A549 (cell line): ENCODE measurements around the gene METTL16. TPM values are rescaled to one million over a fixed set of nuclear protein-coding genes. Genes with fewer than 3 reads are reported as not detected.

Experiments used
- ATAC-seq, 2 experiments: fragments of 200-7000 bp in 1 of 2; fragments of >200 bp in 1 of 2; cut with Nextera tagmentation in 1 of 2; cut with Tn5 transposase in 1 of 2; 3 replicates each; pipeline versions ENCODE4 v1.8.0 to v1.9.1; 2018 to 2020; ENCODE audit warnings: mild to moderate bottlenecking in 1 of 2, moderate library complexity in 1 of 2
- CTCF ChIA-PET: fragments of 300-600 bp; sonication (Branson Sonifier 250); formaldehyde crosslinking; extraction: SDS; loops from one replicate; lab custom pipeline; 2021; ENCODE audit warnings: antibody characterized with exemption, inconsistent platforms; lab: Yijun Ruan, JAX
- POLR2A ChIA-PET: fragments of 350-600 bp; formaldehyde crosslinking; extraction: SDS; loops from one replicate; lab custom pipeline; 2021; ENCODE audit warnings: antibody characterized with exemption, inconsistent platforms; lab: Yijun Ruan, JAX
- DNase-seq, 2 experiments: peaks; one replicate each; pipeline versions ENCODE4 v3.0.0 to v3.0.0-alpha.2; 2011 to 2016; ENCODE audit warnings: low read depth in 1 of 2, low spot score in 1 of 2
- FAIRE-seq: peaks from 2 replicates; lab custom pipeline; 2011; peaks lifted over from hg19 to GRCh38; lab: Jason Lieb, UNC
- H3K27ac ChIP-seq, 2 experiments: fragments of >200 bp; sonication (Bioruptor Twin); formaldehyde crosslinking; 3 replicates each; pipeline ENCODE4 v1.5.1; 2016 to 2017
- H3K4me1 ChIP-seq: fragments of >200 bp; sonication (Bioruptor Twin); formaldehyde crosslinking; 3 replicates; pipeline ENCODE4 v1.6.1; 2016
- H3K4me2 ChIP-seq: fragments of >200 bp; sonication (Bioruptor Twin); formaldehyde crosslinking; 3 replicates; pipeline ENCODE4 v1.6.1; 2016
- H3K4me3 ChIP-seq: fragments of >200 bp; sonication (Bioruptor Twin); formaldehyde crosslinking; 3 replicates; pipeline ENCODE4 v1.5.1; 2016
- H3K9me3 ChIP-seq: fragments of >200 bp; sonication (Bioruptor Twin); formaldehyde crosslinking; 3 replicates; pipeline ENCODE4 v1.6.1; 2016
- BHLHE40 ChIP-seq: IDR thresholded peaks from 2 replicates; pipeline ENCODE4 v1.6.1; 2012; ENCODE audit warnings: low read depth, low read length, inconsistent platforms
- CBX8 ChIP-seq: fragments of 200-600 bp; sonication (generic); IDR thresholded peaks from 2 replicates; pipeline ENCODE4 v1.6.1; 2016
- CEBPB ChIP-seq, 2 experiments: fragments of >200 bp in 1 of 2; sonication (Bioruptor Twin) in 1 of 2; formaldehyde crosslinking in 1 of 2; IDR thresholded peaks; 2 replicates each; pipeline ENCODE4 v1.6.1; 2012 to 2016
- CHD2 ChIP-seq: fragments of 150-350 bp; IDR thresholded peaks from 2 replicates; pipeline ENCODE4 v1.6.1; 2014; ENCODE audit warnings: low read length; ENCODE audit not compliant: partially characterized antibody
- CHD4 ChIP-seq: fragments of 200-600 bp; sonication (generic); IDR thresholded peaks from 2 replicates; pipeline ENCODE4 v1.6.1; 2016; ENCODE audit warnings: antibody characterized with exemption, mild to moderate bottlenecking, borderline replicate concordance
- E2F6 ChIP-seq: IDR thresholded peaks from 2 replicates; pipeline ENCODE4 v1.6.1; 2012; ENCODE audit warnings: low read depth, borderline replicate concordance
- EHF ChIP-seq: fragments of 250-450 bp; sonication (Bioruptor Pico); IDR thresholded peaks from 2 replicates; pipeline ENCODE4 v1.5.0; 2020; ENCODE audit warnings: mild to moderate bottlenecking
- FOSL2 ChIP-seq, 2 experiments: fragments of 450-650 bp in 1 of 2; fragments of >200 bp in 1 of 2; sonication (Bioruptor Twin) in 1 of 2; formaldehyde crosslinking; IDR thresholded peaks; 2 replicates each; pipeline versions ENCODE4 v1.5.0 to v1.6.1; 2016 to 2020; ENCODE audit warnings: mild to moderate bottlenecking in 1 of 2, moderate library complexity in 1 of 2
- FOXS1 ChIP-seq: fragments of 250-450 bp; sonication (Bioruptor Pico); IDR thresholded peaks from 2 replicates; pipeline ENCODE4 v1.5.0; 2020; ENCODE audit warnings: mild to moderate bottlenecking, moderate library complexity
- HOXB13 ChIP-seq: fragments of 250-450 bp; sonication (Bioruptor Pico); IDR thresholded peaks from 2 replicates; pipeline ENCODE4 v1.5.0; 2020; ENCODE audit warnings: low read depth, mild to moderate bottlenecking, moderate library complexity
- HOXB5 ChIP-seq: fragments of 250-450 bp; sonication (Bioruptor Pico); IDR thresholded peaks from 2 replicates; pipeline ENCODE4 v1.5.0; 2020; ENCODE audit warnings: mild to moderate bottlenecking, moderate library complexity
- JUNB ChIP-seq: fragments of >200 bp; sonication (Bioruptor Twin); formaldehyde crosslinking; IDR thresholded peaks from 2 replicates; pipeline ENCODE4 v1.6.1; 2016
- KDM1A ChIP-seq: fragments of 200-600 bp; sonication (generic); IDR thresholded peaks from 2 replicates; pipeline ENCODE4 v1.6.1; 2016; ENCODE audit warnings: low read depth, mild to moderate bottlenecking
- MAFK ChIP-seq: fragments of 450-650 bp; IDR thresholded peaks from 2 replicates; pipeline ENCODE4 v1.6.1; 2014; ENCODE audit not compliant: partially characterized antibody
- MAZ ChIP-seq: fragments of 150-350 bp; IDR thresholded peaks from 2 replicates; pipeline ENCODE4 v1.6.1; 2014; ENCODE audit warnings: antibody characterized with exemption, low read depth, low read length, borderline replicate concordance
- MYC ChIP-seq: IDR thresholded peaks from 2 replicates; pipeline ENCODE4 v1.6.1; 2012; ENCODE audit warnings: mild to moderate bottlenecking, inconsistent platforms, low read length, improper control_type of control experiment, borderline replicate concordance
- NFE2L2 ChIP-seq: fragments of 150-350 bp; conservative IDR thresholded peaks from 2 replicates; pipeline ENCODE4 v1.6.1; 2014; ENCODE audit warnings: low read length
- NR3C1 ChIP-seq: fragments of >200 bp; sonication (Bioruptor Twin); formaldehyde crosslinking; IDR thresholded peaks from 3 replicates; pipeline ENCODE4 v1.6.1; 2017
- PBX3 ChIP-seq: IDR thresholded peaks from 2 replicates; pipeline ENCODE4 v1.6.1; 2012
- PHF8 ChIP-seq: fragments of 200-600 bp; sonication (generic); IDR thresholded peaks from 2 replicates; pipeline ENCODE4 v1.6.1; 2016; ENCODE audit warnings: low read depth, mild to moderate bottlenecking, antibody characterized with exemption, moderate library complexity, borderline replicate concordance
- RCOR1 ChIP-seq: fragments of 150-350 bp; IDR thresholded peaks from 2 replicates; pipeline ENCODE4 v1.6.1; 2014; ENCODE audit warnings: antibody characterized with exemption, low read length, low read depth
- REST ChIP-seq: fragments of 200-600 bp; sonication (generic); IDR thresholded peaks from 2 replicates; pipeline ENCODE4 v1.6.1; 2016; ENCODE audit warnings: antibody characterized with exemption, mild to moderate bottlenecking, moderate library complexity
- RFX5 ChIP-seq: fragments of 450-650 bp; IDR thresholded peaks from 2 replicates; pipeline ENCODE4 v1.7.1; 2014; ENCODE audit warnings: antibody characterized with exemption, mild to moderate bottlenecking, moderate library complexity
- RNF2 ChIP-seq: fragments of 200-600 bp; sonication (generic); IDR thresholded peaks from 2 replicates; pipeline ENCODE4 v1.6.1; 2016; ENCODE audit warnings: low read depth, mild to moderate bottlenecking, antibody characterized with exemption, moderate library complexity, borderline replicate concordance
- TP53 ChIP-seq: fragments of 250-450 bp; sonication (Bioruptor Pico); IDR thresholded peaks from 2 replicates; pipeline ENCODE4 v1.5.0; 2021; ENCODE audit warnings: mild to moderate bottlenecking, moderate library complexity
- ZNF302 ChIP-seq: fragments of 250-450 bp; sonication (Bioruptor Pico); IDR thresholded peaks from 2 replicates; pipeline ENCODE4 v1.9.0; 2021; ENCODE audit warnings: inconsistent platforms, mild to moderate bottlenecking, moderate library complexity
- ZSCAN20 ChIP-seq: fragments of 250-450 bp; sonication (Bioruptor Pico); IDR thresholded peaks from 2 replicates; pipeline ENCODE4 v1.8.0; 2022; ENCODE audit warnings: mild to moderate bottlenecking, moderate library complexity
- WGBS: methylation state at CpG from one replicate; pipeline ENCODE4 v1.1.6; 2017; ENCODE audit errors: missing lambda C conversion rate; 5-methylcytosine and 5-hydroxymethylcytosine counted together
- polyA plus RNA-seq, 4 experiments: library from polyadenylated mRNA; depleted of rRNA in 3 of 4; stranded (reverse); fragments of >200 nt; fragmentation: RNase III in 1 of 4; extraction: RNeasy Plus Mini Kit Qiagen cat#74134 plus additional on column Dnase treatment in 1 of 4; gene quantifications; 2 replicates in 3 of 4; 3 replicates in 1 of 4; pipeline ENCODE4 v1.2.3, GENCODE V29; 2011 to 2017

The METTL16 gene
- polyA plus RNA-seq, 2 of the 4 experiments (the other 2 are of a cell fraction): 26.5 to 58.0 TPM

GRCh38 chr17:2373179-2373578, 138.5 kb downstream of the METTL16 start:
- ChIA-PET POLR2A (no interaction called here), CTCF (interaction anchor here (0.7 to 24.9 kb wide), 6 partner anchors 9 to 439 kb away, joined by 6 to 1099 read pairs (median 132); partner anchors contain the start of gene MNT)
- FAIRE-seq (no peak), ATAC-seq (no peak)
- no peaks in the 10 kb centered on the region for H3K9me3 ChIP-seq
- no peak overlapping the region for H3K27ac ChIP-seq
- no peak overlapping the region for H3K4me2 ChIP-seq
- no peak for TF ChIP-seq NFE2L2
- no peak for TF ChIP-seq ZNF302 (CRISPR knock-in tag)
- no peak for TF ChIP-seq TP53 (CRISPR knock-in tag)
- TF ChIP-seq RFX5: no peak
- TF ChIP-seq PHF8: no peak
- TF ChIP-seq, all 56 proteins: peak for 0
- 95% methylated on average over 8 of the region's 18 CpGs for WGBS
- DNase-seq: no peak
- Histone ChIP-seq H3K4me1 (no peaks in the 10 kb centered on the region), H3K4me3 (no peak overlapping the region)

GRCh38 chr17:2372681-2373080, 139.0 kb downstream of the METTL16 start:
- FAIRE-seq (no peak), ATAC-seq (no peak), DNase-seq (no peak)
- CTCF ChIA-PET: interaction anchor here (1.8 to 24.9 kb wide), 5 partner anchors 8 to 38 kb away, joined by 6 to 1099 read pairs (median 216); partner anchors contain the start of gene MNT
- Histone ChIP-seq H3K4me1 (no peaks in the 10 kb centered on the region), H3K9me3 (no peaks in the 10 kb centered on the region), H3K4me2 (no peak overlapping the region), H3K27ac (no peak overlapping the region), H3K4me3 (no peak overlapping the region)
- WGBS: 95% methylated on average over 16 of the region's 16 CpGs
- POLR2A ChIA-PET: no interaction called here
- TF ChIP-seq HOXB5 (CRISPR knock-in tag): no peak
- no peak for TF ChIP-seq E2F6
- no peak for TF ChIP-seq PBX3
- TF ChIP-seq FOXS1: no peak
- TF ChIP-seq EHF (CRISPR knock-in tag): no peak
- no peak for TF ChIP-seq BHLHE40
- TF ChIP-seq HOXB13 (CRISPR knock-in tag): no peak
- no peak for TF ChIP-seq KDM1A
- no peak for TF ChIP-seq ZSCAN20
- TF ChIP-seq RCOR1: no peak
- no peak for TF ChIP-seq NR3C1
- TF ChIP-seq CHD2: no peak
- TF ChIP-seq CEBPB (IDR thresholded peaks at IDR 0.05): no peak
- TF ChIP-seq FOSL2 (IDR thresholded peaks at IDR 0.05): no peak
- no peak for TF ChIP-seq FOSL2 (CRISPR knock-in tag; IDR thresholded peaks at IDR 0.05)
- TF ChIP-seq TP53 (CRISPR knock-in tag): no peak
- no peak for TF ChIP-seq CBX8
- TF ChIP-seq RNF2: no peak
- TF ChIP-seq MAFK: no peak
- no peak for TF ChIP-seq CHD4
- no peak for TF ChIP-seq JUNB

- ChIA-PET POLR2A (no interaction called here), CTCF (interaction anchor here (1.8 to 24.9 kb wide), 5 partner anchors 8 to 39 kb away, joined by 6 to 1099 read pairs (median 216); partner anchors contain the start of gene MNT)
- no peak for ATAC-seq
Measured at GRCh38 chr17:2372180-2372579, 139.5 kb downstream of the METTL16 start.

More at GRCh38 chr17:2372180-2372579, 139.5 kb downstream of the METTL16 start:
- Histone ChIP-seq H3K27ac (no peak overlapping the region), H3K4me3 (no peak overlapping the region), H3K9me3 (no peaks in the 10 kb centered on the region), H3K4me2 (no peak overlapping the region), H3K4me1 (no peaks in the 10 kb centered on the region)
- FAIRE-seq: no peak
- DNase-seq: no peak
- TF ChIP-seq BHLHE40: no peak
- TF ChIP-seq MAZ: no peak
- no peak for TF ChIP-seq ZNF302 (CRISPR knock-in tag)
- no peak for TF ChIP-seq HOXB5 (CRISPR knock-in tag)
- no peak for TF ChIP-seq PBX3
- TF ChIP-seq REST: no peak
- no peak for TF ChIP-seq MYC
- 95% methylated on average over 15 of the region's 26 CpGs for WGBS
